ENCODE data around the gene TEX12. TPM values are rescaled to one million over a fixed set of nuclear protein-coding genes. Genes with fewer than 3 reads are reported as not detected.

The TEX12 gene
- total and polyA plus RNA-seq, 2 experiments from 2014 or later = 1.1 TPM; not detected in 1

GRCh38 chr11:112179601-112180000, 12.4 kb downstream of the TEX12 start (continued):
- TF ChIP-seq, protein P1, sequence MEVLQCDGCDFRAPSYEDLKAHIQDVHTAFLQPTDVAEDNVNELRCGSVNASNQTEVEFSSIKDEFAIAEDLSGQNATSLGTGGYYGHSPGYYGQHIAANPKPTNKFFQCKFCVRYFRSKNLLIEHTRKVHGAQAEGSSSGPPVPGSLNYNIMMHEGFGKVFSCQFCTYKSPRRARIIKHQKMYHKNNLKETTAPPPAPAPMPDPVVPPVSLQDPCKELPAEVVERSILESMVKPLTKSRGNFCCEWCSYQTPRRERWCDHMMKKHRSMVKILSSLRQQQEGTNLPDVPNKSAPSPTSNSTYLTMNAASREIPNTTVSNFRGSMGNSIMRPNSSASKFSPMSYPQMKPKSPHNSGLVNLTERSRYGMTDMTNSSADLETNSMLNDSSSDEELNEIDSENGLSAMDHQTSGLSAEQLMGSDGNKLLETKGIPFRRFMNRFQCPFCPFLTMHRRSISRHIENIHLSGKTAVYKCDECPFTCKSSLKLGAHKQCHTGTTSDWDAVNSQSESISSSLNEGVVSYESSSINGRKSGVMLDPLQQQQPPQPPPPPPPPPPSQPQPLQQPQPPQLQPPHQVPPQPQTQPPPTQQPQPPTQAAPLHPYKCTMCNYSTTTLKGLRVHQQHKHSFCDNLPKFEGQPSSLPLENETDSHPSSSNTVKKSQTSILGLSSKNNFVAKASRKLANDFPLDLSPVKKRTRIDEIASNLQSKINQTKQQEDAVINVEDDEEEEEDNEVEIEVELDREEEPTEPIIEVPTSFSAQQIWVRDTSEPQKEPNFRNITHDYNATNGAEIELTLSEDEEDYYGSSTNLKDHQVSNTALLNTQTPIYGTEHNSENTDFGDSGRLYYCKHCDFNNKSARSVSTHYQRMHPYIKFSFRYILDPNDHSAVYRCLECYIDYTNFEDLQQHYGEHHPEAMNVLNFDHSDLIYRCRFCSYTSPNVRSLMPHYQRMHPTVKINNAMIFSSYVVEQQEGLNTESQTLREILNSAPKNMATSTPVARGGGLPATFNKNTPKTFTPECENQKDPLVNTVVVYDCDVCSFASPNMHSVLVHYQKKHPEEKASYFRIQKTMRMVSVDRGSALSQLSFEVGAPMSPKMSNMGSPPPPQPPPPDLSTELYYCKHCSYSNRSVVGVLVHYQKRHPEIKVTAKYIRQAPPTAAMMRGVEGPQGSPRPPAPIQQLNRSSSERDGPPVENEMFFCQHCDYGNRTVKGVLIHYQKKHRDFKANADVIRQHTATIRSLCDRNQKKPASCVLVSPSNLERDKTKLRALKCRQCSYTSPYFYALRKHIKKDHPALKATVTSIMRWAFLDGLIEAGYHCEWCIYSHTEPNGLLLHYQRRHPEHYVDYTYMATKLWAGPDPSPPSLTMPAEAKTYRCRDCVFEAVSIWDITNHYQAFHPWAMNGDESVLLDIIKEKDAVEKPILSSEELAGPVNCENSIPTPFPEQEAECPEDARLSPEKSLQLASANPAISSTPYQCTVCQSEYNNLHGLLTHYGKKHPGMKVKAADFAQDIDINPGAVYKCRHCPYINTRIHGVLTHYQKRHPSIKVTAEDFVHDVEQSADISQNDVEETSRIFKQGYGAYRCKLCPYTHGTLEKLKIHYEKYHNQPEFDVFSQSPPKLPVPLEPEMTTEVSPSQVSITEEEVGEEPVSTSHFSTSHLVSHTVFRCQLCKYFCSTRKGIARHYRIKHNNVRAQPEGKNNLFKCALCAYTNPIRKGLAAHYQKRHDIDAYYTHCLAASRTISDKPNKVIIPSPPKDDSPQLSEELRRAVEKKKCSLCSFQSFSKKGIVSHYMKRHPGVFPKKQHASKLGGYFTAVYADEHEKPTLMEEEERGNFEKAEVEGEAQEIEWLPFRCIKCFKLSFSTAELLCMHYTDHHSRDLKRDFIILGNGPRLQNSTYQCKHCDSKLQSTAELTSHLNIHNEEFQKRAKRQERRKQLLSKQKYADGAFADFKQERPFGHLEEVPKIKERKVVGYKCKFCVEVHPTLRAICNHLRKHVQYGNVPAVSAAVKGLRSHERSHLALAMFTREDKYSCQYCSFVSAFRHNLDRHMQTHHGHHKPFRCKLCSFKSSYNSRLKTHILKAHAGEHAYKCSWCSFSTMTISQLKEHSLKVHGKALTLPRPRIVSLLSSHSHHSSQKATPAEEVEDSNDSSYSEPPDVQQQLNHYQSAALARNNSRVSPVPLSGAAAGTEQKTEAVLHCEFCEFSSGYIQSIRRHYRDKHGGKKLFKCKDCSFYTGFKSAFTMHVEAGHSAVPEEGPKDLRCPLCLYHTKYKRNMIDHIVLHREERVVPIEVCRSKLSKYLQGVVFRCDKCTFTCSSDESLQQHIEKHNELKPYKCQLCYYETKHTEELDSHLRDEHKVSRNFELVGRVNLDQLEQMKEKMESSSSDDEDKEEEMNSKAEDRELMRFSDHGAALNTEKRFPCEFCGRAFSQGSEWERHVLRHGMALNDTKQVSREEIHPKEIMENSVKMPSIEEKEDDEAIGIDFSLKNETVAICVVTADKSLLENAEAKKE (CRISPR knock-in tag; IDR thresholded peaks at IDR 0.05) = no peak
- no peak for TF ChIP-seq EZH2phosphoT487 (IDR thresholded peaks at IDR 0.05; ENCODE audit: unreplicated experiment)
- TF ChIP-seq NANOG (IDR thresholded peaks at IDR 0.05; ENCODE audit: borderline replicate concordance) = no peak
- TF ChIP-seq POLR2AphosphoS5 (IDR thresholded peaks at IDR 0.05; ENCODE audit: low read depth) = no peak

GRCh38 chr11:112182867-112183266, 15.7 kb downstream of the TEX12 start:
- no peaks in the 10 kb centered on the region for H3K79me2 ChIP-seq (replicated peaks; ENCODE audit: insufficient read depth)
- DNase-seq (ENCODE audit: low spot score) (no peak), ATAC-seq (no peak)
- no peaks in the 10 kb centered on the region; the same call in 2 of the 3 replicates for H3K36me3 Mint-ChIP-seq (ENCODE audit: low read depth)
- H3K27ac Mint-ChIP-seq = no peak overlapping the region
- no peaks in the 10 kb centered on the region for H3K9me3 Mint-ChIP-seq
- H3K4me2 ChIP-seq = no peak overlapping the region
- peaks cover 5% of the 10 kb centered on the region; the same call in 1 of the 2 replicates for H3K4me1 ChIP-seq (ENCODE audit: insufficient read depth)
- no peak overlapping the region for H3K27ac ChIP-seq (ENCODE audit: low read depth)
- H3K4me3 Mint-ChIP-seq = no peak overlapping the region
- H3K27me3 Mint-ChIP-seq (ENCODE audit: insufficient read depth, low read depth, poor library complexity) = peaks cover 1% of the 10 kb centered on the region
- peaks cover 3% of the 10 kb centered on the region; the same call in 2 of the 3 replicates for H3K4me1 Mint-ChIP-seq
- no peaks in the 10 kb centered on the region for H3K36me3 ChIP-seq (ENCODE audit: insufficient read depth)
- H3K27me3 ChIP-seq (ENCODE audit: insufficient read depth) = no peaks in the 10 kb centered on the region
- H2AFZ ChIP-seq = no peak overlapping the region
- no peaks in the 10 kb centered on the region for H3K9me2 ChIP-seq (ENCODE audit: insufficient read depth)
- no peak overlapping the region for H3K4me3 ChIP-seq
- no peaks in the 10 kb centered on the region for H4K20me1 ChIP-seq (replicated peaks; ENCODE audit: insufficient read depth)
- H3F3A ChIP-seq (replicated peaks; ENCODE audit: low read depth) = no peaks in the 10 kb centered on the region
- TF ChIP-seq, protein P1 (CRISPR knock-in tag; IDR thresholded peaks at IDR 0.05) = no peak
- no peak for TF ChIP-seq EZH2 (IDR thresholded peaks at IDR 0.05; ENCODE audit: low read depth, unreplicated experiment)
- no peak for TF ChIP-seq ZNF331 (CRISPR knock-in tag; IDR thresholded peaks at IDR 0.05; ENCODE audit: low read depth)
- TF ChIP-seq CREB1 (CRISPR knock-in tag; IDR thresholded peaks at IDR 0.05; ENCODE audit: low read depth) = no peak
- no peak for TF ChIP-seq JUNB (IDR thresholded peaks at IDR 0.05; ENCODE audit: unreplicated experiment)
- no peak for TF ChIP-seq STAT1 (IDR thresholded peaks at IDR 0.05; ENCODE audit: unreplicated experiment)
- TF ChIP-seq ETS1 (IDR thresholded peaks at IDR 0.05) = no peak
